IPS-11a (cell line): ENCODE data around the gene C19orf73.
"Not testable (repeated sequence)": the region's sequence is repeated elsewhere in the genome, so short reads cannot be mapped to it uniquely, and the experiment has no call there.

Experiments
- H3K4me3 ChIP-seq: one replicate; pipeline ENCODE4 v1.5.1; 2013; ENCODE audit warnings: low read depth, low read length, control low read depth

The C19orf73 gene

GRCh38 chr19:49148784-49149651 lies 30.1 kb upstream of the C19orf73 start:
- H3K4me3 ChIP-seq = peak overlapping the region; percentile 86

GRCh38 chr19:49148044-49148682 lies 29.2 kb upstream of the C19orf73 start:
- H3K4me3 ChIP-seq = peak overlapping the region; percentile 64

- H3K4me3 ChIP-seq = peak overlapping the region; percentile 21
These were observed 27.4 kb upstream of the C19orf73 start for GRCh38 chr19:49146408-49146770.

- peak overlapping the region; percentile 21 for H3K4me3 ChIP-seq
These were observed 26.8 kb upstream of the C19orf73 start for GRCh38 chr19:49145573-49146407.

- H3K4me3 ChIP-seq = peak overlapping the region; percentile 54
These were observed 24.0 kb upstream of the C19orf73 start for GRCh38 chr19:49142866-49143335.

- no peak overlapping the region for H3K4me3 ChIP-seq
These were observed 22.4 kb upstream of the C19orf73 start for GRCh38 chr19:49141352-49141751.

- no peak overlapping the region for H3K4me3 ChIP-seq
These were observed 22.0 kb upstream of the C19orf73 start for GRCh38 chr19:49140951-49141350.

GRCh38 chr19:49136771-49137171 lies 17.8 kb upstream of the C19orf73 start:
- H3K4me3 ChIP-seq = no peak overlapping the region

- no peak overlapping the region for H3K4me3 ChIP-seq
These were observed 16.7 kb upstream of the C19orf73 start for GRCh38 chr19:49135686-49136085.

GRCh38 chr19:49133621-49134454 lies 14.9 kb upstream of the C19orf73 start:
- no peak overlapping the region for H3K4me3 ChIP-seq

GRCh38 chr19:49132974-49133609 lies 14.1 kb upstream of the C19orf73 start:
- no peak overlapping the region for H3K4me3 ChIP-seq

GRCh38 chr19:49130325-49130724 lies 11.4 kb upstream of the C19orf73 start:
- H3K4me3 ChIP-seq = no peak overlapping the region

GRCh38 chr19:49129238-49129583 lies 10.3 kb upstream of the C19orf73 start:
- H3K4me3 ChIP-seq = no peak overlapping the region

GRCh38 chr19:49128545-49129237 lies 9.7 kb upstream of the C19orf73 start:
- peak overlapping the region; percentile 35 for H3K4me3 ChIP-seq

- H3K4me3 ChIP-seq = peak overlapping the region; percentile 35
These were observed 9.0 kb upstream of the C19orf73 start for GRCh38 chr19:49127674-49128544.

GRCh38 chr19:49127225-49127624 lies 8.3 kb upstream of the C19orf73 start:
- H3K4me3 ChIP-seq = not testable (repeated sequence)

- H3K4me3 ChIP-seq = no peak overlapping the region
These were observed 7.6 kb upstream of the C19orf73 start for GRCh38 chr19:49126575-49126974.

GRCh38 chr19:49125025-49125731 lies 6.2 kb upstream of the C19orf73 start:
- H3K4me3 ChIP-seq = no peak overlapping the region
